GM12878 (cell line): ENCODE data around the gene CDCA7. TPM values are rescaled to one million over a fixed set of nuclear protein-coding genes. Genes with fewer than 3 reads are reported as not detected.

Source experiments
- ATAC-seq: fragments of 200-7000 bp; cut with Tn5 transposase; 3 replicates; pipeline ENCODE4 v1.9.1; 2020; ENCODE audit warnings: mild to moderate bottlenecking, moderate library complexity
- BruUV-seq: library from RNA; stranded (reverse); fragments of 400-500 nt; replicated peaks from 2 replicates; lab custom pipeline; 2021; lab: Mats Ljungman, UMichigan
- CTCF ChIA-PET: fragments of 300-600 bp; sonication (Branson Sonifier 250); formaldehyde crosslinking; extraction: SDS; loops from one replicate; lab custom pipeline; 2021; ENCODE audit warnings: inconsistent platforms; lab: Yijun Ruan, JAX
- POLR2A ChIA-PET: fragments of 350-600 bp; formaldehyde crosslinking; extraction: SDS; loops from one replicate; lab custom pipeline; 2021; ENCODE audit warnings: inconsistent platforms; lab: Charles Lee
- RAD21 ChIA-PET: fragments of 300-600 bp; sonication (Branson Sonifier 250); formaldehyde crosslinking; loops from one replicate; lab custom pipeline; 2023; ENCODE audit warnings: antibody characterized with exemption; ENCODE audit not compliant: unreplicated experiment; lab: Charles Lee
- SMC1A ChIA-PET: fragments of 300-600 bp; sonication (Branson Sonifier 250); formaldehyde crosslinking; loops from one replicate; lab custom pipeline; 2023; ENCODE audit not compliant: unreplicated experiment, uncharacterized antibody; lab: Charles Lee
- DNase-seq: peaks from one replicate; pipeline ENCODE4 v3.0.0-alpha.2; 2011; ENCODE audit warnings: low read depth, low spot score
- FAIRE-seq: peaks from 3 replicates; lab custom pipeline; 2011; peaks lifted over from hg19 to GRCh38; lab: Jason Lieb, UNC
- H2AFZ ChIP-seq: 2 replicates; pipeline ENCODE4 v1.6.0; 2011; ENCODE audit warnings: low read depth, low read length, control low read depth; ENCODE audit not compliant: control insufficient read depth
- H3K27ac ChIP-seq: 2 replicates; pipeline ENCODE4 v1.5.1; 2011; ENCODE audit warnings: control low read depth; ENCODE audit not compliant: control insufficient read depth, insufficient read depth
- H3K27me3 ChIP-seq, 2 experiments: replicated peaks in 1 of 2; 2 replicates each; pipeline versions ENCODE4 v1.6.0 to v1.6.1; 2011; ENCODE audit warnings: low read length in 1 of 2; ENCODE audit not compliant: control insufficient read depth in 2 of 2, insufficient read depth in 2 of 2
- H3K36me3 ChIP-seq, 2 experiments: 2 replicates each; pipeline ENCODE4 v1.5.1; 2011; ENCODE audit warnings: low read length in 1 of 2; ENCODE audit not compliant: control insufficient read depth in 2 of 2, insufficient read depth in 2 of 2
- H3K4me1 ChIP-seq: 2 replicates; pipeline ENCODE4 v1.6.1; 2011; ENCODE audit warnings: mild to moderate bottlenecking, low read length, moderate library complexity, mixed read lengths; ENCODE audit not compliant: control insufficient read depth, insufficient read depth
- H3K4me2 ChIP-seq: 2 replicates; pipeline ENCODE4 v1.6.0; 2011; ENCODE audit warnings: control low read depth; ENCODE audit not compliant: control insufficient read depth, insufficient read depth
- H3K4me3 ChIP-seq: fragments of 200-600 bp; sonication (generic); 2 replicates; pipeline ENCODE4 v1.5.1; 2016
- H3K79me2 ChIP-seq: 2 replicates; pipeline ENCODE4 v1.6.0; 2011; ENCODE audit warnings: low read length; ENCODE audit not compliant: control insufficient read depth, insufficient read depth
- H3K9ac ChIP-seq: 2 replicates; pipeline ENCODE4 v1.8.0; 2011; ENCODE audit warnings: low read length, control low read depth, mixed read lengths; ENCODE audit not compliant: control insufficient read depth, insufficient read depth
- H3K9me3 ChIP-seq: replicated peaks from 3 replicates; pipeline ENCODE4 v1.5.1; 2011; ENCODE audit warnings: mild to moderate bottlenecking, low read length; ENCODE audit not compliant: control insufficient read depth, insufficient read depth
- H4K20me1 ChIP-seq: 2 replicates; pipeline ENCODE4 v1.6.0; 2011; ENCODE audit not compliant: control insufficient read depth, insufficient read depth
- CTCF ChIP-seq, 3 experiments: IDR thresholded peaks in 2 of 3; conservative IDR thresholded peaks in 1 of 3; 2 replicates each; pipeline ENCODE4 v1.5.1; 2011; ENCODE audit warnings: low read depth in 3 of 3, low read length in 3 of 3, mild to moderate bottlenecking in 3 of 3, control low read depth in 2 of 3, moderate library complexity in 2 of 3, inconsistent platforms in 1 of 3, mixed read lengths in 1 of 3; ENCODE audit not compliant: control insufficient read depth in 2 of 3, insufficient read depth in 1 of 3; ENCODE audit errors: extremely low read depth in 1 of 3
- RAD21 ChIP-seq: IDR thresholded peaks from 2 replicates; pipeline ENCODE4 v1.6.1; 2011; ENCODE audit warnings: mild to moderate bottlenecking, low read depth, low read length, moderate library complexity; ENCODE audit not compliant: insufficient read depth
- WRNIP1 ChIP-seq: IDR thresholded peaks from 2 replicates; pipeline ENCODE4 v1.6.1; 2011; ENCODE audit warnings: low read depth, low read length, improper control_type of control experiment, borderline replicate concordance
- WGBS: methylation state at CpG from one replicate; pipeline ENCODE4 v1.1.6; 2016; ENCODE audit warnings: low lambda C conversion rate; ENCODE audit not compliant: insufficient replicate concordance, insufficient coverage; ENCODE audit errors: missing lambda C conversion rate; 5-methylcytosine and 5-hydroxymethylcytosine counted together
- in situ Hi-C: fragments of 300-500 bp; cut with MboI; formaldehyde crosslinking; loops from 9 replicates; pipeline ENCODE4 v1.14.3; 2018; ENCODE audit warnings: mixed read lengths
- intact Hi-C: fragments of 100-400 bp; cut with micrococcal nuclease; formaldehyde crosslinking; loops from one replicate; pipeline ENCODE4 v1.14.2; 2022; ENCODE audit not compliant: unreplicated experiment
- polyA plus RNA-seq, 11 experiments: library from polyadenylated mRNA; depleted of rRNA in 4 of 11; unstranded in 6 of 11; stranded (reverse) in 5 of 11; fragments of >200 nt; fragmentation: Nextera tagmentation in 4 of 11; fragmentation: Illumina TruSeq in 1 of 11; extraction: Ambion mirVana in 4 of 11; extraction: Trizol in 1 of 11; gene quantifications; 1 replicate in 1 of 11; 2 replicates in 10 of 11; pipeline versions ENCODE4 v1.2.1 to v1.2.3, GENCODE V29; 2011 to 2016; ENCODE audit warnings: inconsistent platforms in 2 of 11, missing spikeins in 2 of 11, low read depth in 1 of 11
- total RNA-seq, 4 experiments: library from RNA; depleted of rRNA in 3 of 4; stranded (reverse); fragments of >200 nt in 3 of 4; fragmentation: Illumina TruSeq in 1 of 4; extraction: Trizol in 1 of 4; gene quantifications; 2 replicates each; pipeline versions ENCODE4 v1.2.1 to v1.2.3, GENCODE V29; 2013 to 2021

Gene CDCA7
- total and polyA plus RNA-seq, 10 of the 15 experiments (the other 5 are each of a cell fraction or from before 2014, with no cell fraction given), result 23.5 to 71.3 (median 40.8) TPM

- Histone ChIP-seq H3K9me3 (no peaks in the 10 kb centered on the region), H3K9ac (no peak overlapping the region), H2AFZ (no peak overlapping the region), H3K4me3 (no peak overlapping the region), H3K79me2 (no peaks in the 10 kb centered on the region), H3K36me3 (no peaks in the 10 kb centered on the region), H4K20me1 (no peaks in the 10 kb centered on the region), H3K4me1 (no peaks in the 10 kb centered on the region), H3K27ac (no peak overlapping the region), H3K27me3 (peaks cover 1 to 6% of the 10 kb centered on the region in 2 experiments; a peak in 3 of 4 replicates), H3K4me2 (no peak overlapping the region)
- whole genome bisulfite sequencing, result 0% methylated on average over 4 of the region's 4 CpGs
- ChIA-PET POLR2A (no interaction called here), RAD21 (interaction anchor here (1.1 to 2.0 kb wide), 3 partner anchors 43 to 941 kb away, joined by 4 to 7 read pairs (median 5); no protein-coding TSS in a partner anchor), SMC1A (interaction anchor here (0.7 to 3.1 kb wide), 5 partner anchors 52 to 941 kb away, joined by 3 to 11 read pairs (median 3); no protein-coding TSS in a partner anchor), CTCF (interaction anchor here (0.7 to 3.1 kb wide), 13 partner anchors 9 to 957 kb away, joined by 3 to 37 read pairs (median 3); no protein-coding TSS in a partner anchor)
- intact Hi-C loops, result loop anchor here (5.0 to 10.0 kb wide), 2 partner anchors 637 to 1044 kb away; no protein-coding TSS in a partner anchor
- ATAC-seq (peak; percentile 56; the same call in 2 of the 3 replicates), FAIRE-seq (no peak), DNase-seq (no peak)
- no TSS peak for BruUV-seq
- TF ChIP-seq RAD21 (peak; percentile 11; the same call in 1 of the 2 replicates), CTCF (IDR thresholded peaks at IDR 0.05 in 2 of 3, conservative IDR thresholded peaks at IDR 0.05 in 1 of 3; ENCODE audit: control insufficient read depth in 2 of 3, extremely low read depth in 1 of 3, insufficient read depth in 1 of 3, low read depth in 3 of 3, low read length in 3 of 3) (peak; percentile 7 to 43 (median 39); a peak in 3 of 6 replicates), WRNIP1 (no peak)
- in situ Hi-C loops, result loop anchor here (5.0 to 10.0 kb wide), 2 partner anchors 644 to 942 kb away; no protein-coding TSS in a partner anchor
Measured at GRCh38 chr2:173400760-173401159, 46.1 kb downstream of the CDCA7 start.
